ENCODE results near the gene LRRN4.

LRRN4 gene

GRCh38 chr20:6030453-6031080 lies 23.3 kb downstream of the LRRN4 start:
- no peak for DNase-seq (ENCODE audit: low read depth in 2 of 2)

GRCh38 chr20:6029538-6029937 lies 24.3 kb downstream of the LRRN4 start:
- no peak for DNase-seq (ENCODE audit: low read depth in 2 of 2)

DNA sequence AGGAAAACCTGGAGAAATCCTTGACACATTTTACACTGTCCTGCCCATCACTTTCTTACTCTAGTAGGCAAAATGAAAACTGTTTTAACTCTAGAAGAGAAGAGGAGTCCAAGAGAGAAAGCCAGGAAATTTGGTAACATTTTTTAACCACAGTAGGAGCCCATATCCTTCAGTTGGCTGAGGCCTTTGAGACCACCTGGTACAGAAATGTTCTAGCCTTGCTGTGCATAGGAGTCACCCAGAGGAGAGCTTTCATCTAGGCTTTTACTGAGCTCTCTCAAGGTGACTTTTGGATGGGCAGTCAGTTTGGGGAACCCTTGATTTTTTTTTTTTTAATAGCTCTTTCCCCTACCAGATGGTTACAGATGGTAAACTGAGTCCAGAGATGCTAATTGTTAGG lies 25.0 kb downstream of the LRRN4 start:
- DNase-seq (ENCODE audit: low read depth in 2 of 2) = no peak

- DNase-seq (ENCODE audit: low read depth in 2 of 2) = no peak
These were observed 27.8 kb downstream of the LRRN4 start for GRCh38 chr20:6026051-6026450.

GRCh38 chr20:6024768-6025167 lies 29.1 kb downstream of the LRRN4 start:
- DNase-seq (ENCODE audit: low read depth in 2 of 2) = no peak

DNA sequence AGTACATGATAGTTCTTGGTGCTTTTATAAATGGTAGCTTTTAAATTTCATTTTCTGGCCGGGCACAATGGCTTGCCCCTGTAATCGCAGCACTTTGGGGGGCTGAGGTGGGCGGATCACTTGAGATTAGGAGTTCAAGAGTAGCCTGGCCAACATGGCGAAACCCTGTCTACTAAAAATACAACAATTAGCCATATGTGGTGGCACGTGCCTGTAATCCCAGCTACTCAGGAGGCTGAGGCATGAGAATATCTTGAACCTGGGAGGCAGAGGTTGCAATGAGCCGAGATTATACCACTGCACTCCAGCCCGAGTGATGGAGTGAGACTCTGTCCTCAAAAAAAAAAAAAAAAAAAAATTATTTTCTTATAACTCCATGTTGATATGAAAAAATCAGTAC lies 36.0 kb downstream of the LRRN4 start:
- DNase-seq (ENCODE audit: low read depth in 2 of 2) = no peak

- DNase-seq (ENCODE audit: low read depth in 2 of 2) = no peak
These were observed 36.4 kb downstream of the LRRN4 start for GRCh38 chr20:6017467-6017866.

DNA sequence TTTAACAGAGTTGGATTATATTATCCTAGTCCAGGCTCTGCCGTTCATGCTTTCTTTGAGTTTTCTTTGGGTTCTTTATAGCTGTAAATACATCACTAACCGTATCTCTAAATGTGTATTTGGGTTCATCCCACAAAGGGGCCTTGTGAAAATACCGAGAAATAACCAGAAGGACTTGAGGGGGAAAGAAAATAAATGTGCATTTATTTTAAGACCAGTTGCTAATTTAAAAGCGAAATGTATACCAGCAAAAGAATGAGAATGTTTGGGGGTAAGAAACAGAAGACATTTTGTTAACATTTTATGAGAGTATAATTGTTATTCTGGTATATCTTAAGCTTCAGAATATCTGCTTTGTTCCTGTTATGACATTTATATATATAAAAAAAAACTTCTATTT lies 38.9 kb downstream of the LRRN4 start:
- no peak for DNase-seq (ENCODE audit: low read depth in 2 of 2)

DNA sequence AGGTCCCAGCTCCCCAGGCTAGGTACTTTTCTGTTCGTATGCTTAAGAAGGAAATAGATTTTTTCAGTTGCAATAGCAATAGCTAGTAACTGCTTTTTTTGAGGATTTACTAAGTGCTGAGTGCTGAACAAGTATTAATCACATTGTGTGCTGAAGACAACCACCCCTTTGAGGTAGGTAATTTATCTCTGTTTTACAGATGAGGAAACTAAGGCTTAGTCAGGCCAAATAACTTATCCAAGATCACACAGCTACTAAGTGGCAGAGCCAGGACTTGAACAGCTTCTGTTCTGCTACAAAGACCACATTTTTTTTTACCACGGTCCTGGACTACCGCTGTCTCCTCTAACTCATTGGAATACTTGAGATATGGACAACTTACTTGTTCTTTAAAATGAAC lies 39.8 kb downstream of the LRRN4 start:
- DNase-seq (ENCODE audit: low read depth in 2 of 2) = no peak

GRCh38 chr20:6012179-6012578 lies 41.7 kb downstream of the LRRN4 start:
- no peak for DNase-seq (ENCODE audit: low read depth in 2 of 2)

GRCh38 chr20:6008254-6008653 lies 45.6 kb downstream of the LRRN4 start:
- DNase-seq (ENCODE audit: low read depth in 2 of 2) = no peak

DNA sequence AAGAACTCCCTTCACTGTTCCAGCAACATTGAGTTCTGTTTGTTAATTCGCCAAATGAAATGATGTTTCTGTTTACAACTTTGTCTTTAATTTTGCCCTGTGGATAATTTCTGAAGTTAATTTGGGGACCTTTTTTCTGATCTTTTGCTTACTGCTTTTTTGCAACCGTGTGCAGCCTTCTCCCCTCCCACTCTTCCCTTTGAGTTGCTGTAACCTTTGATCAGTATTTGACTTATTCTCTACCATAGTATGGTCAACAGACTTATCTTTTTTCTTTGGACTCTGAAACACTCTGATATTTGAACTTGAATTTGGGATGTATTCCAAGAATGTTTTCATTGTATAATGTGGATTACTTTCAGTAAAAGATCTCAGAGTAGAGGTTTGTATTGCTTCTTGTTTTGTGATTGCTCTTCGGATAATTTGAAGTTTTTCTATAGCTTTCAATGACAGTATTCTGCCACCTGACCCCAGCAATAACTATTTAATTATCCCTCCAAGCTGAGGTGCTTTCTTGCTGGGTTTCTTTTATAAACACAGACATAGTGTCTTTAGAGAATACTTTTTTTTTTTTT lies 46.2 kb downstream of the LRRN4 start:
- no peak for DNase-seq (ENCODE audit: low read depth in 2 of 2)

- DNase-seq (ENCODE audit: low read depth in 2 of 2) = no peak
These were observed 46.7 kb downstream of the LRRN4 start for GRCh38 chr20:6007094-6007528.

DNA sequence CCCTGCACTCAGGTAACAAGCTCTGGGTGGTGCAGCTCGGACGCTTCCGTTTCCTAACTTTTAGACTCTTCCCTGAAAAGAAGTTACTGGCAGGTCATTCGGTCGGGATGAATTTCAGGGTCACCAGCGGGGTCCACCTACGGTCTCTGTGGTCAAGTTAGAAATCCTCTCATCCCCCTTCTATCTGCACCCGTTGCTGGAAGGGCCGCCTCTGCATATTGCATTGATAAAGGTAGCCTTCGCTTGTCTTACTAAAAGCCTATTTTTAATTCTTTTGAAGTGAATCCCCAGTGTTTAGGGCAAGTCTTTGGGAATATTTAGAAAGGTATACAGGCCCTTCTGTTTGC lies 47.3 kb downstream of the LRRN4 start:
- no peak for DNase-seq (ENCODE audit: low read depth in 2 of 2)

DNA sequence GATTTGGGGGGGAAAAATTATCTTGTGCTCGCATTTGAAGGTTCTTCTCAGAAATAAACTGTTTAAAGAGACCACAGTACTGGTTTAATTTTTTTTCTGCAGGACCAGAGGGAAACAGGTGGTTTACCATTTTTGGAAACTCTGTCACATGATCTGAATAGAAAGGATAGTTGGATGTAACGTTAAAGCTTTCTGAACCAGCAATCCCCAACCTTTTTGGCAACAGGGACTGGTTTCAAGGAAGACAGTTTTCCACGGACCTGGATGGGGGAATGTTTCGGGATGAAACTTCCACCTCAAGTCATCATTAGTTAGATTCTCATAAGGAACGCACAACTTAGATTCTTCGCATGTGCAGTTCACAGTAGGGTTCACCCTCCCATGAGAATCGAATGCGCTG lies 53.0 kb downstream of the LRRN4 start:
- DNase-seq (ENCODE audit: low read depth in 2 of 2) = no peak

GRCh38 chr20:5999783-6000182 lies 54.1 kb downstream of the LRRN4 start:
- no peak for DNase-seq (ENCODE audit: low read depth in 2 of 2)

DNA sequence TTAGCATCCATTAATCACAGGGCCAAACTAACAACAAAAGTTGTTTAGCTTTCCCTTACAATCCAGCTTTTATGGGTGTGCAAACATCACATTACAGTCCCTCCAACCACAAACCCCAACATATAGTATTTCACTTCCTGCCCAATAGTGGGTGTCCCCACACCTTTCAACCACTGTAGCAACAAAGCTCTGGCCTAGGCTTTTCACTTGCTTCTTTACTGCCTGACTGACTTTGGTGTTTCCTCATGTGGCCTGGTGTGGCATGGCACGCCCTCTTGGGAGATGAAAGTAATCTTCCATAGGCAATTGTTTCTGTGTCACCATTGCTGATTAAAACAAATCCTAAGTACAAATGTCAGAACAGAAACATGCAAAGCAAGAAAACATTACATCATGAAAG lies 57.1 kb downstream of the LRRN4 start:
- DNase-seq (ENCODE audit: low read depth in 2 of 2) = peak; percentile 15 to 22

DNA sequence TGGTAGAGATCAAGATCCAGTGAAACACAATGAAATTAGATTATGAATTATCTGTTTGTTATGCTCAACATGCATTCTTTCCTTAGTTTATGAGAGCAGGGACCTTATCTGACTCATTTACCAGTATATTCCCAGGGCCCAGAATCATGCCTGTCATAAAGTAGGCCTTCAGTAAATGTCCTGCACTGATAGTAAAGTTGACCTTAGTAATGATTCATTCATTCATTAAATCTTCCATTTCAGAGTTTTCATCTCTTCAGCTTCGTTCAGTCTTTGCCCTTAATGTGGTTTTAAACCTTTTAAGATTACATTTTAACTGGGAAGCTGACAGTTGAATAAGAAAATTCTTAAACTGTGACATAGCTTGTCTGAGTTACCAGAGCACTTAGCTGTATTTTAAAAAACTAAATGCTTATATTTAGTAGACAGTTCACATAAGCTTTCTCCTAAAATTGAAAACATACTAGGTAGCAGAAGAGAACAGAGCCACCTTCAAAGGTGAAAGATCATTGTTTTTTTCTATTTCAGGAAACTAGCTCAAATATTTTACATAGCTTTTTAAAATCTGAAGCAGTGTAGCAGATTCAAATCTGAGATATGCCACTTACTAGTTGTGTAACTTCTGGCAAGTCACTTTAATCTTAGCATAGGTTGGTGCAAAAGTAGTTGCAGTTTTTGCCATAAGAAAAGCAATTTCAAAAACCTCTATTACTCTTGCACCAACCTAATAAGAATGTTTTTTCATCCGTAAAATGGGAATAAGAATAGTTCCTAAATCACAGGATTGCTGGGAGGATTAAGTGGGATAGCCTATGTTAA lies 62.0 kb downstream of the LRRN4 start:
- DNase-seq (ENCODE audit: low read depth in 2 of 2) = no peak

- DNase-seq (ENCODE audit: low read depth in 2 of 2) = no peak
These were observed 62.9 kb downstream of the LRRN4 start for GRCh38 chr20:5990946-5991345.
